K562 (cell line): Measurements from ENCODE around the gene SLC15A3. TPM values are rescaled to one million over a fixed set of nuclear protein-coding genes. Genes with fewer than 3 reads are reported as not detected.

ENCODE experiments used
- CTCF ChIP-seq, 3 experiments: IDR thresholded peaks in 2 of 3; conservative IDR thresholded peaks in 1 of 3; 2 replicates each; pipeline ENCODE4 v1.5.1; 2011 to 2012; ENCODE audit warnings: low read length in 3 of 3, mild to moderate bottlenecking in 3 of 3, control low read depth in 2 of 3, improper control_type of control experiment in 1 of 3, inconsistent platforms in 1 of 3, low read depth in 1 of 3, mixed read lengths in 1 of 3, moderate library complexity in 1 of 3; ENCODE audit not compliant: insufficient read depth in 2 of 3
- E2F5 ChIP-seq: sonication (generic); formaldehyde crosslinking; IDR thresholded peaks from 2 replicates; pipeline ENCODE4 v1.8.0; 2022; ENCODE audit warnings: mild to moderate bottlenecking, missing genetic modification reagents
- EHMT2 ChIP-seq: fragments of 450-650 bp; IDR thresholded peaks from 2 replicates; pipeline ENCODE4 v1.6.1; 2018; ENCODE audit warnings: antibody characterized with exemption
- FOXK1 ChIP-seq: sonication (generic); formaldehyde crosslinking; IDR thresholded peaks from 2 replicates; pipeline ENCODE4 v1.8.0; 2022; ENCODE audit warnings: missing genetic modification reagents, mild to moderate bottlenecking, borderline replicate concordance
- HDAC6 ChIP-seq: IDR thresholded peaks from 2 replicates; pipeline ENCODE4 v1.6.1; 2012; ENCODE audit warnings: low read depth, mild to moderate bottlenecking, control low read depth, inconsistent platforms, low read length, moderate library complexity
- HINFP ChIP-seq: fragments of 450-650 bp; conservative IDR thresholded peaks from 2 replicates; pipeline ENCODE4 v1.6.1; 2016; ENCODE audit warnings: missing genetic modification characterization, low read depth, mild to moderate bottlenecking, control low read depth, missing compliant biosample characterization
- HMGXB4 ChIP-seq: sonication (generic); formaldehyde crosslinking; IDR thresholded peaks from 2 replicates; pipeline ENCODE4 v1.8.1; 2023; ENCODE audit warnings: mild to moderate bottlenecking, missing genetic modification reagents
- LEF1 ChIP-seq: fragments of 450-650 bp; IDR thresholded peaks from 2 replicates; pipeline ENCODE4 v1.6.1; 2016; ENCODE audit warnings: mild to moderate bottlenecking
- MBD1 ChIP-seq: fragments of 250-450 bp; sonication (Bioruptor Pico); IDR thresholded peaks from 2 replicates; pipeline ENCODE4 v1.8.0; 2022; ENCODE audit warnings: inconsistent platforms
- PHF21A ChIP-seq: fragments of 450-650 bp; IDR thresholded peaks from 2 replicates; pipeline ENCODE4 v1.6.1; 2017; ENCODE audit warnings: low read depth, borderline replicate concordance
- polyA plus RNA-seq, 8 experiments: library from polyadenylated mRNA; depleted of rRNA in 4 of 8; stranded (reverse) in 5 of 8; unstranded in 3 of 8; fragments of >200 nt; fragmentation: Nextera tagmentation in 2 of 8; fragmentation: Illumina TruSeq in 1 of 8; extraction: Ambion mirVana in 2 of 8; extraction: Trizol in 1 of 8; gene quantifications; 2 replicates each; pipeline versions ENCODE4 v1.2.1 to v1.2.3, GENCODE V29; 2011 to 2014; ENCODE audit warnings: inconsistent platforms in 1 of 8, missing spikeins in 1 of 8
- total RNA-seq, 7 experiments: library from RNA; depleted of rRNA in 6 of 7; stranded (reverse); fragments of >200 nt in 6 of 7; fragmentation: Illumina TruSeq in 2 of 7; extraction: Trizol in 2 of 7; gene quantifications; 2 replicates each; pipeline versions ENCODE4 v1.2.1 to v1.2.3, GENCODE V29; 2011 to 2021; ENCODE audit warnings: low replicate concordance in 1 of 7

The SLC15A3 gene
- total and polyA plus RNA-seq, 9 of the 15 experiments (the other 6 are each of a cell fraction or from before 2014, with no cell fraction given): 0.07 to 0.27 TPM; not detected in 7

GRCh38 chr11:60989093-60989650, 37.2 kb upstream of the SLC15A3 start (continued):
- TF ChIP-seq HMGXB4 (CRISPR knock-in tag): no peak
- TF ChIP-seq MBD1 (CRISPR knock-in tag): no peak
- no peak for TF ChIP-seq CTCF (IDR thresholded peaks at IDR 0.05 in 2 of 3, conservative IDR thresholded peaks at IDR 0.05 in 1 of 3; ENCODE audit: insufficient read depth in 2 of 3, low read depth in 1 of 3, low read length in 3 of 3)
- TF ChIP-seq EHMT2: no peak
- TF ChIP-seq LEF1: no peak
- TF ChIP-seq HINFP (tag): no peak
- no peak for TF ChIP-seq PHF21A
- no peak for TF ChIP-seq E2F5 (CRISPR knock-in tag)
- no peak for TF ChIP-seq FOXK1 (CRISPR knock-in tag)
- TF ChIP-seq HDAC6: no peak
